GM10266 (cell line): ENCODE measurements around the gene R3HDM1.

Source experiments
- DNase-seq: peaks from one replicate; pipeline ENCODE4 v3.0.0; 2012; ENCODE audit errors: extremely low spot score
- TF ChIP-seq, protein P1 (sequence below): IDR thresholded peaks from 2 replicates; pipeline ENCODE4 v1.5.1; 2012; ENCODE audit warnings: mild to moderate bottlenecking, low read depth; ENCODE audit not compliant: control insufficient read depth, insufficient read depth; ENCODE audit errors: missing control alignments

Gene R3HDM1

DNA sequence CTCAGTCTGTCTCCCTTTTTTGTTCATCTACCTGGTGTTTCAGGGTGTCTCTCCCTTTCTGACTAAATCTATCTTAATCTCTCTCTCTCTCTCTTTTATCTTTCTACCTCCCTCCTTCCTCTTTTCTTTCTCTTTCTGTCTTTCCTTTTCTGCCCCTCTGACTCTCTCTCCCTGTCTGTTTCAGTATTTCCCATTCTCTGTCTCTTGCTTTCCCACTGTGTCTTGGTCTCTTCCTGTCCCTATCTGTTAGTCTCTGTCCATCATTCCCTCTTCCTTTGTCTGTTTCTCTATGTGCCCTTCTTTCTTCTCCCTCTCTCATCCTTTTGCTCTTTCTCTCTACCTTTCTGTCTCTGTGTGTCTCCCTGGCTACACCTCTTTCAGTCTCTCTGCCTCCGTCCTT is 56.7 kb downstream of the R3HDM1 start:
- TF ChIP-seq, protein P1, sequence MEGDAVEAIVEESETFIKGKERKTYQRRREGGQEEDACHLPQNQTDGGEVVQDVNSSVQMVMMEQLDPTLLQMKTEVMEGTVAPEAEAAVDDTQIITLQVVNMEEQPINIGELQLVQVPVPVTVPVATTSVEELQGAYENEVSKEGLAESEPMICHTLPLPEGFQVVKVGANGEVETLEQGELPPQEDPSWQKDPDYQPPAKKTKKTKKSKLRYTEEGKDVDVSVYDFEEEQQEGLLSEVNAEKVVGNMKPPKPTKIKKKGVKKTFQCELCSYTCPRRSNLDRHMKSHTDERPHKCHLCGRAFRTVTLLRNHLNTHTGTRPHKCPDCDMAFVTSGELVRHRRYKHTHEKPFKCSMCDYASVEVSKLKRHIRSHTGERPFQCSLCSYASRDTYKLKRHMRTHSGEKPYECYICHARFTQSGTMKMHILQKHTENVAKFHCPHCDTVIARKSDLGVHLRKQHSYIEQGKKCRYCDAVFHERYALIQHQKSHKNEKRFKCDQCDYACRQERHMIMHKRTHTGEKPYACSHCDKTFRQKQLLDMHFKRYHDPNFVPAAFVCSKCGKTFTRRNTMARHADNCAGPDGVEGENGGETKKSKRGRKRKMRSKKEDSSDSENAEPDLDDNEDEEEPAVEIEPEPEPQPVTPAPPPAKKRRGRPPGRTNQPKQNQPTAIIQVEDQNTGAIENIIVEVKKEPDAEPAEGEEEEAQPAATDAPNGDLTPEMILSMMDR, result no peak
- DNase-seq, result no peak

DNA sequence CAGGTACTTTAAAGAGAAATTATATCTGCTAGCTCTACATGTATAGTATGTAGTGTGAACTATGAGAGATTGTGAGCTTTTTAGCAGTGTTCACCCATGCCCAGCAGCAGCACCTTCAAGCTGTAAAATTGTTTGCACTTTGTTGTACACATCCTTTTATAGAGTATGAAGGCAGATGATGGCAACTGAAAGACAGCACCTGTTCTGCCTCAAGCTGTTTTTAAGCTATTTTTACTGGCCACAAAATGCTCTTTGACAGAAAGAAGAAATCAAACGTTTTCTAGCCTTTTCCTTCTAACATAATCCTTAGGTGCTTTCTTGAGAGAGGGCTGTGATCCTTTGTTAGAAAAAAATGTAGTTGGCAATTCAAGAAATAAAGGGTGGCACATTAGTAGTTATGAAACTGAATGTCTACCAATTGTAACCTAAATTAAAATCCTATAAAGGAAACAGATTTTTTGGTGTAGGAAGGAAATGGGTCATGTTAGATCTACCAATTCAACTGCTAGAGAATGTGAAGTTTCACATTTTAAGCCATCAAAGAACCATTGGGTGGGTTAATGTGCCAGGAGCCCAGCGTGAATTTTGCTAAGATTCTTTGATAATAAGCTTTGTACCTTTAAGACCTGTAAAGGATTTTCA is 59.5 kb downstream of the R3HDM1 start:
- TF ChIP-seq, protein P1, result no peak
- DNase-seq, result no peak

DNA sequence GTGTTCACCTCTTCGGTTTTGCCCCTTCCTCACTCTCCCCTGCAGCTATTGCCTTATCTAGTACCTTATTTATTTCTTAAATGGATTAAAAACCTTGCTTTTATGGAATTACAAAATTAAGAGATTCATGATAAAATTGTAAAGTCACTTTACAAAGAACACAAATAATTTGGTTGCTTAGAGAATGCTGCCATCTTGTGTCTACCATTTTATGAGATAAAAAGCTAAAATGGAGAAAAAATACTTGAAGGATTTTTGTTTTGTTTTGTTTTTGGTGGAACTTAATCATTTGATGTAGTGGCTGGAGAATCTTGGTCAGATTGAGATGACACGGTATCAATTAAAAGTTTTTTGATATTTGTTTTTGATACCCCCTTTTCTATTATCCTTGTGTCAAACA is 69.6 kb downstream of the R3HDM1 start:
- TF ChIP-seq, protein P1, result no peak
- no peak for DNase-seq

DNA sequence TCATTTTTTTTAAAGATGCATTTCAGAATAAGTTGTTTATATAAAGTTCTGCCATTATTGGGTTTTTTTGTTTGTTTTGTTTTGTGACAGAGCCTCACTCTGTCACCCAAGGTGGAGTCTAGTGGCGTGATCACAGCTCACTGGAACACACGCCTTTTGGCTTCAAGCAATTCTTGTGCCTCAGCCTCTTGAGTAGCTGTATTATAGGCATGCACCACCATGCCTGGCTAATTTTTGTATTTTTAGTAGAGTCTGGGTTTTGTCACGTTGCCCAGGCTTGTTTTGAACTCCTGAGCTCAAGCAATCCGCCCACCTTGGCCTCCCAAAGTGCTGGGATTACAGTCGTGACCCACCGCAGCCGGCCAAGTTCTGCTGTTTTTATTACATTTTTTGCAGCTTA is 72.3 kb downstream of the R3HDM1 start:
- no peak for DNase-seq
- TF ChIP-seq, protein P1, result no peak

DNA sequence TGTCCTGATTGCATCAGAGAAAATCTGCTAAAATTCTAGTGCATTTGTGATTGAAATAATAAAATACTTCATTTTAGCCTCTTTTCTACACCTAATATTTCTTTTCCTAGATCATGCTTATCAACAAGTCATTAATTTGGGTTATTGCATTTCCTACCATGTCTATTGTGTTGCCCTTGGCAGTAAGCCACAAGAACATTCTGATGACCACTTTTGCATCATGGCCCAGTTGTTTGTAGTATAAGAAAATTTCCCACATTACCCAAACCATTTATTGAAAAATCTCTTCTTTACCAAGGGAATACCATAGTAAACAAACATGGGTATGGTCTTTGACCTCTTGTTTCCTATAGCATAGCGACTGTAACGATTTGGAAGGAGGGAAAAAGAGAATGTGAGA is 76.3 kb downstream of the R3HDM1 start:
- TF ChIP-seq, protein P1, result no peak
- no peak for DNase-seq

DNA sequence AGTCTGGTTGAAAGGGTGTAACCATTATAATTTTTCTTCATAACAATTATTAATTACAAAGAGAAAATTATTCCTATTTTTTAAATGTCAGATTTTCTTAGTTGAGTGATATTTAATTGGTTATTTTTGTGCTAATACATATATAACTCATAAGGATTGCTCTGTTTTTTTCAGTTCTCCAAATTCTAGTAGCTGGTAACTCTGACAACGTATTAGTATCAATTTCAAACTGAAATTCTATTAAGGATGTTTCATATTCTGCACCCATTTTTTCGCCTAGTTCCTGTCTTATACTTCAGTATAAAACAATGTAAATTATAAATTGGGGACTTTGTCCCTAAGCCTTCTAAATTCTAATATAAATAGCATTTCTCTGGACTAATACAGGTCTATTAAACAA is 81.0 kb downstream of the R3HDM1 start:
- TF ChIP-seq, protein P1, result no peak
- DNase-seq, result no peak

DNA sequence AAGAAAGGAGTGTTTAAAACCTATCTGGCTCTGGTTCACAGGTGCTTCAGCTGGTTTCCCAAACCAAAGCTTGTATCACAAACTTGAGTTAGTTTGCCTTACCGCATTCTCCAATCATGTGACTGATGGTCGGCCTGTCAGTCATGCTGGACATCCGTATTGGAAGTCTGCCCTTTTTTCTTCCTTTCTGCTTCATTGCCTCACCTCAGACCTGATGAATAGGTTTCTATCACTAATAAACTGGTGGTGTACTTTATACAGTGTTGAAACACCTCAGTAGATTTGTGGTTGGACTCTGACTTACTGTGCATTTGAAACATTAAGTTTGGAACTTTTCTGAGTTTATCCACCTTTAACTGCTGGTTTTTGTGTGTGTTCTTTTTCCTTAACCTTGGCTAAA is 84.1 kb downstream of the R3HDM1 start:
- no peak for DNase-seq
- TF ChIP-seq, protein P1, result no peak
